HG03460 (cell line): Measurements from ENCODE around the gene P3H3.

ENCODE experiments used
- ATAC-seq: cut with Tn5 transposase; IDR thresholded peaks from one replicate; pipeline ENCODE4 v1.9.1; 2021; ENCODE audit not compliant: unreplicated experiment

Gene P3H3

GRCh38 chr12:6826125-6826733 lies 2.0 kb upstream of the P3H3 start:
- ATAC-seq: no peak

GRCh38 chr12:6826734-6827436 lies 1.3 kb upstream of the P3H3 start:
- ATAC-seq: no peak

GRCh38 chr12:6827437-6827911 lies 733 bp upstream of the P3H3 start:
- no peak for ATAC-seq

- ATAC-seq: no peak
Measured at GRCh38 chr12:6828781-6829535, 751 bp downstream of the P3H3 start.

- no peak for ATAC-seq
Measured at GRCh38 chr12:6829536-6830220, 1.5 kb downstream of the P3H3 start.

- ATAC-seq: no peak
Measured at GRCh38 chr12:6830286-6830890, 2.2 kb downstream of the P3H3 start.

- no peak for ATAC-seq
Measured at GRCh38 chr12:6830999-6831398, 2.8 kb downstream of the P3H3 start.

GRCh38 chr12:6831450-6831995 lies 3.3 kb downstream of the P3H3 start:
- no peak for ATAC-seq

GRCh38 chr12:6832125-6832524 lies 3.9 kb downstream of the P3H3 start:
- no peak for ATAC-seq

- ATAC-seq: no peak
Measured at GRCh38 chr12:6833189-6833890, 5.1 kb downstream of the P3H3 start.

GRCh38 chr12:6834254-6834653 lies 6.0 kb downstream of the P3H3 start:
- ATAC-seq: no peak

- ATAC-seq: no peak
Measured at GRCh38 chr12:6834873-6835272, 6.7 kb downstream of the P3H3 start.

- no peak for ATAC-seq
Measured at GRCh38 chr12:6836851-6837250, 8.6 kb downstream of the P3H3 start.

GRCh38 chr12:6837370-6838060 lies 9.3 kb downstream of the P3H3 start:
- no peak for ATAC-seq

- ATAC-seq: no peak
Measured at GRCh38 chr12:6838854-6839253, 10.6 kb downstream of the P3H3 start.

GRCh38 chr12:6839482-6840201 lies 11.4 kb downstream of the P3H3 start:
- no peak for ATAC-seq

GRCh38 chr12:6840330-6840729 lies 12.1 kb downstream of the P3H3 start:
- no peak for ATAC-seq

- no peak for ATAC-seq
Measured at GRCh38 chr12:6840761-6841515, 12.7 kb downstream of the P3H3 start, which contains the start of gene GNB3. Gene GNB3, plus strand, starts transcription at chr12:6840925. Its CDS starts 363 bp downstream, at chr12:6841288.
